IPS-18a (cell line): ENCODE measurements around the gene TRHDE.

Experiments used
- H3K27ac ChIP-seq: one replicate; pipeline ENCODE4 v1.5.1; 2013; ENCODE audit warnings: low read length
- H3K27me3 ChIP-seq: one replicate; pipeline ENCODE4 v1.6.1; 2013; ENCODE audit warnings: mild to moderate bottlenecking, low read length; ENCODE audit not compliant: control insufficient read depth, insufficient read depth
- H3K36me3 ChIP-seq: one replicate; pipeline ENCODE4 v1.6.1; 2013; ENCODE audit warnings: low read depth, low read length; ENCODE audit not compliant: control insufficient read depth
- H3K4me1 ChIP-seq: one replicate; pipeline ENCODE4 v1.6.1; 2013; ENCODE audit warnings: low read depth, low read length; ENCODE audit not compliant: control insufficient read depth
- H3K4me3 ChIP-seq: one replicate; pipeline ENCODE4 v1.5.1; 2013; ENCODE audit warnings: low read length
- H3K9ac ChIP-seq: one replicate; pipeline ENCODE4 v1.6.1; 2013; ENCODE audit warnings: mild to moderate bottlenecking, low read length, moderate library complexity
- H3K9me3 ChIP-seq: one replicate; pipeline ENCODE4 v1.6.1; 2013; ENCODE audit warnings: low read depth, low read length; ENCODE audit not compliant: control insufficient read depth

The TRHDE gene

DNA sequence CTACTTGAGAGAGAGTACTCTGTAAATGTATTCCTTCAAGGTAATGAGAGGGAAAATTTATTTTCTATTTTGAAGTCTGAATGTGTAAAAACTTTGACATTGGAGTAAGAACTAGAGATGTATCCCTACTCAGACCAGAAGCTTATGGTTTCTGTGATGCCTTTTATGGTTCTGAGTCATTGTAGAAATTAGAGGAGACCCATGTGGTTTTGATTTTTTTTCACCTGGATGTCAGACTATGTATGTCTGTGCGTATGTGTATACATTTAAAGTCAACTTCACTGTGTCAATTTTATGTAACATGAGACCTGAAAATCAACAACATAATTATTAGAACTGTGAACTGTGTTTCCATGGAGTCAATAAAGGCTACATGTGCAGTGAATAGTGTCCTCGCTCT, 302.0 kb downstream of the TRHDE start:
- Histone ChIP-seq H3K4me3 (no peak overlapping the region), H3K4me1 (no peaks in the 10 kb centered on the region), H3K36me3 (no peaks in the 10 kb centered on the region), H3K9me3 (no peaks in the 10 kb centered on the region), H3K27me3 (no peaks in the 10 kb centered on the region), H3K9ac (no peak overlapping the region), H3K27ac (no peak overlapping the region)

DNA sequence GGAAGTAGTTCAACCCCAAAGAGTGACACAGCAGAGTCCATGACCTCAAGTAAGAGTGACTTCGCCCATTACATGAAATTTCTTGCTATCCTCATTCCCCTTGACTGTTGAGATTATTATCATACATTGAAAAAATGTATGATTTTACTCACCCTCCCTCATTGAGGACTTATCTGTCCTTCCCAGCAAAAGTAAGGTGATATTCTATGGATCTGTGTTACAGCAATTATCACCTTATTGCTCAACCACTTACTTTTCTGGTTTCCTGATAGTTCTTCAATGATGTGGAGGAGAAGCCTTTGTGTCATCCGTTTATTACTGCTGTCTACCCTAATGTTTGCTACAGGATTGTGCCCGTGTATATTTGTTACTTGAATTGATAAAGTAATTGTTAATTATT, 306.2 kb downstream of the TRHDE start:
- Histone ChIP-seq H3K4me3 (no peak overlapping the region), H3K27ac (no peak overlapping the region), H3K27me3 (no peaks in the 10 kb centered on the region), H3K4me1 (no peaks in the 10 kb centered on the region), H3K9me3 (no peaks in the 10 kb centered on the region), H3K36me3 (no peaks in the 10 kb centered on the region), H3K9ac (no peak overlapping the region)

DNA sequence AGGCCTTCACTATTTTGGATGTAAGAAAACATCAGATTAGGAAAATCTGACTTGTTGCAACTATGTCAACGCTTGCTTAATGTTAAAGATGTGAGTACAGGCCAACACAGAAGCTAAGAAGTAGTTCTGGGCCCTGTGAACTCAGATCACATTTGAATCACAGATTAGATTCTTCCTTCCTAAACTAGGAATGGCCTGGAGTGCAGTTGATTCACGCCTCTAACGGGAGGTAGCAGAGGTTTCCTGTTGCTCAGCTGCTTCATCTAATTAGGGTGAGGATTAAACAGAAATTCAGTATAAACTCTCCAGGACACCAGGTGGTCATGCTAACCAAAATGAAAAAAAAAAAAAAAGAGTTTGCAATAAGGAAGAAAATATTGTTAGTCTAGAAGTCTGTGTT, 314.3 kb downstream of the TRHDE start:
- no peaks in the 10 kb centered on the region for H3K36me3 ChIP-seq
- H3K4me1 ChIP-seq: peaks cover 4% of the 10 kb centered on the region
- no peaks in the 10 kb centered on the region for H3K9me3 ChIP-seq
- H3K27me3 ChIP-seq: no peaks in the 10 kb centered on the region
- no peak overlapping the region for H3K27ac ChIP-seq
- no peak overlapping the region for H3K4me3 ChIP-seq
- no peak overlapping the region for H3K9ac ChIP-seq

DNA sequence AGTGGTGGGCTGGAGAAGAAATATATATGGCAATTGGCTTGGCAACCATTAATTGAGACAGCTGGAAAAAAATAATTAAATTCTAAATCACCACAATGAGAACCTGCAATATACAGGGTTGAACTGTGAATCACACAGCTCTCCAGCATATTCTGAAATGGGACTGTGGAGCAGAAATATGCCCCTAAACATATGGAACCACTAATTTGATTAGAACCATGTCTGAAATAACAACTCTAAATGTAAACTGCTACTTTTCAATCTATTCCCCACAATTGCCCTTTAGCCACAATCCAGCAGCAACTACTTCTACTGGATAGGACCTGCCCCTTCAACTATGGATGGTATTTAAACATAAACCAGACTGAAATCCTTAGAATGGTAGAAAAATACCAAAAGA, 330.4 kb downstream of the TRHDE start:
- H3K9ac ChIP-seq: no peak overlapping the region
- no peaks in the 10 kb centered on the region for H3K4me1 ChIP-seq
- H3K9me3 ChIP-seq: peaks cover 15% of the 10 kb centered on the region
- no peaks in the 10 kb centered on the region for H3K36me3 ChIP-seq
- H3K4me3 ChIP-seq: no peak overlapping the region
- H3K27ac ChIP-seq: no peak overlapping the region
- no peaks in the 10 kb centered on the region for H3K27me3 ChIP-seq

DNA sequence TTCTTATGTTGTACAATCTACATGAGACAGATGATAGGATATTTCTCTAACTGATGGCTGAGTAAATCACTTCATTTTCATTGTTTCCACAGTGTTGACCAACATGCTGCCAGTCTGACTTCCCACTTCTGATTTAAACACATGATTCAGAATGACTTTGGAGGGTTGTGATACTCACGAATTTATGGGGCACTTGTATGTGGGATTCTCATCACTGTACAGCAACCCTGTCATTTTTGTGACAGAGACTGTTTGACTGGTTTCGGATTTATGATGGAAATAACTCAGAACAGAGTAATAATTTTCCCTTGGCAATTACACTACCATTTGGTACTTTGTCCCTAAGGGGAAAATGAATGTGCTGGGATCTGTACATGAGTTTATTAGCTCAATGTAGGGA, 333.8 kb downstream of the TRHDE start:
- Histone ChIP-seq H3K4me1 (peaks cover 21% of the 10 kb centered on the region), H3K4me3 (no peak overlapping the region), H3K9me3 (peaks cover 4% of the 10 kb centered on the region), H3K9ac (no peak overlapping the region), H3K27ac (no peak overlapping the region), H3K36me3 (no peaks in the 10 kb centered on the region), H3K27me3 (no peaks in the 10 kb centered on the region)

DNA sequence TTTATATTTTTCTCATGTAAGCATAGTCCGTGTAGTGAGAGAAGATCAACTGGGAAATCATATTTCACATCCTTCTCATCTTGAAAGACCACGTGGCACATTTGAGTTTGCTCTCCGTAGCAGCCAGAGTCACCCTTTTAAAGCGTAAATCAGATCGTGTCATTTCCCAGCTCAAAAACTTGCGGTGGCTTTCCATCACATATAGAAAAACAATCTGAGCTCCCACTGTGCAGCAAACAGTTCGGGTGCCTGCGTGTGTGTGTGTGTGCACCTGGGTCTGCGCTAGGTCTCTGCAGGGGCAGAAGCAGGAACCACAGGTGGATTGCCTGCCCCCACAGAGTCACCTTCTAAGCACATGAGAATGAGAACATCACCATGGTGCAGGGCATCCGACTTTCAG, 338.2 kb downstream of the TRHDE start:
- H3K9me3 ChIP-seq: no peaks in the 10 kb centered on the region
- H3K27me3 ChIP-seq: no peaks in the 10 kb centered on the region
- no peaks in the 10 kb centered on the region for H3K36me3 ChIP-seq
- H3K4me3 ChIP-seq: no peak overlapping the region
- no peak overlapping the region for H3K9ac ChIP-seq
- H3K27ac ChIP-seq: no peak overlapping the region
- peaks cover 50% of the 10 kb centered on the region for H3K4me1 ChIP-seq

DNA sequence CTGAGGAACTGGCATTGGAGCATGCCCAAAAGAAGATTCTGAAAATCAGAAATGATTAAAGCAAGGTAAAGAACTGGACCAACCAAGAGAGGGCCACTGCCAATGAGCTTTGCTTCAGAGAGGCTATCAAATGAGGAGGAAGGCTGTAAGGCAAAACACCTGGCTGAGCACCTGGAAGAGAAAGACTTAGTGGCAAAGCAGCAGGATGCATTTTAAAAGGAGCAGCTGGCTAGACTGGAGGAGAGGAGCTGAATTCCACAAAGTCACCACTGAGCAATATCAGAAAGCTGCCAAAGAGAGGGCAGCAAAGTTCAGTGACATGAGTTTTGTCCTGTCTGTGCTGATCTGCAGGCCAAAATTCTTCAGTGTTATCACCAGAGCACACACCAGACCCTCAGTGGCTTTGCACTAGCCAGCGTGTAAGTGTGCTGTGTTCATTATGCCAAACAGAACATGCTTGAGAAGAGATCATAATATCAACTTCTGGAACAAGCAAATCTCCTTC, 338.7 kb downstream of the TRHDE start:
- Histone ChIP-seq H3K9ac (no peak overlapping the region), H3K4me1 (peaks cover 50% of the 10 kb centered on the region), H3K9me3 (no peaks in the 10 kb centered on the region), H3K36me3 (no peaks in the 10 kb centered on the region), H3K27me3 (no peaks in the 10 kb centered on the region), H3K4me3 (no peak overlapping the region), H3K27ac (no peak overlapping the region)

DNA sequence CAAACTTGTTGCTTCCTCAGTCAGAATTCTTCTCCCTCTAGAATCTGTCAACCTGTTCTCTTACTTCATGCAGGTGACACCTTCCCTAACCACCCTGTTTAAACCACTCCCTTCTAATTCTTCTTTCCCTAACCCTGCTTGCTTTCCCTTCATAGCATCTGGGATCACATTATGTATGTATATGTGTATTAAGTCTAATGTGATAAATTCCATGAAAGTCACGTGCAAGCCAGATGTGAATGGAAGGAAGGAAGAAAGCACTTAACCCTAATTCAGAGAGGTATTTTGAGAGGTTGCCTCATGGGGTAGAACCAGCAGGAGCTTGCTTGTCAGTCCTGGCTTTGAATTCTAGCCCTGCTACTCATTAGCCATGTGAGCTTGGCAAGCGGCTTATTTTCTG, 340.0 kb downstream of the TRHDE start:
- Histone ChIP-seq H3K27me3 (no peaks in the 10 kb centered on the region), H3K4me3 (peak overlapping the region; percentile 5), H3K36me3 (no peaks in the 10 kb centered on the region), H3K9me3 (no peaks in the 10 kb centered on the region), H3K9ac (no peak overlapping the region), H3K4me1 (peaks cover 50% of the 10 kb centered on the region), H3K27ac (peak overlapping the region; percentile 16)

DNA sequence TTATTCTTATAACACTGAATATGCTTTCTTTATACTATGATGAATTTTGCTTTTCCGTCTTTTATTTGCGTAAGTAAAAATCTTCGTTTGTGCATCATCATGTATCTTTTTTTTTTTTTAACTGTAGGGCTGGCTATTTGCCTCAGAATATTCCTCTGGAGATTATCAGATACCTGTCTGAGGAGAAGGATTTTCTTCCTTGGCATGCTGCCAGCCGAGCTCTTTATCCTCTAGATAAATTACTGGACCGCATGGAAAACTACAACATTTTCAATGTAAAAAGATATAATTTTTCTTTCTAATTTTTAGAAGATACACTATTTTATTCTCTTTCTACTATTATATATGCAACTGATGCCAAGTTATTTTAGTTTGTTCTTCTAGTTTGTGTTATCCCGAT, 346.6 kb downstream of the TRHDE start:
- Histone ChIP-seq H3K27ac (no peak overlapping the region), H3K4me1 (peaks cover 6% of the 10 kb centered on the region), H3K36me3 (no peaks in the 10 kb centered on the region), H3K9me3 (no peaks in the 10 kb centered on the region), H3K9ac (no peak overlapping the region), H3K27me3 (no peaks in the 10 kb centered on the region), H3K4me3 (no peak overlapping the region)

DNA sequence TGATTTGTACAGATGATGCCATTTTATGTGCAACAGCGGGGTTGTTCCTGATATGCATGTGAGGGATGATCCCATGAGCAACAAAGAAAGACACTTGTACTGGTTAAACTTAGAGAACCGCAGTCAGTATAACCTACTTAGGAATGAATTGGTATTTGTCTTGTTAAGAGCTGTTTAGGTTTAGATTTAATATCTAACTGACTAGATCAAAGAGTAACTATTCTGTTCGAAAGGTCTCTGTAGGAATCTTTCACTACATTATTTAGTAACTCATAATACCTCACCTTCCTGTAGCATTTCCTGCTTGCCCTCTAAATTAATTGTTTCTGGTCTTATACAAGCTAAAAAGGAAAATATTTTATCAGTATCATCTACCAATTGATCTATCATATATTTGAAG, 350.4 kb downstream of the TRHDE start:
- no peaks in the 10 kb centered on the region for H3K9me3 ChIP-seq
- H3K4me3 ChIP-seq: no peak overlapping the region
- no peaks in the 10 kb centered on the region for H3K36me3 ChIP-seq
- no peak overlapping the region for H3K9ac ChIP-seq
- no peak overlapping the region for H3K27ac ChIP-seq
- H3K4me1 ChIP-seq: peaks cover 4% of the 10 kb centered on the region
- H3K27me3 ChIP-seq: no peaks in the 10 kb centered on the region

DNA sequence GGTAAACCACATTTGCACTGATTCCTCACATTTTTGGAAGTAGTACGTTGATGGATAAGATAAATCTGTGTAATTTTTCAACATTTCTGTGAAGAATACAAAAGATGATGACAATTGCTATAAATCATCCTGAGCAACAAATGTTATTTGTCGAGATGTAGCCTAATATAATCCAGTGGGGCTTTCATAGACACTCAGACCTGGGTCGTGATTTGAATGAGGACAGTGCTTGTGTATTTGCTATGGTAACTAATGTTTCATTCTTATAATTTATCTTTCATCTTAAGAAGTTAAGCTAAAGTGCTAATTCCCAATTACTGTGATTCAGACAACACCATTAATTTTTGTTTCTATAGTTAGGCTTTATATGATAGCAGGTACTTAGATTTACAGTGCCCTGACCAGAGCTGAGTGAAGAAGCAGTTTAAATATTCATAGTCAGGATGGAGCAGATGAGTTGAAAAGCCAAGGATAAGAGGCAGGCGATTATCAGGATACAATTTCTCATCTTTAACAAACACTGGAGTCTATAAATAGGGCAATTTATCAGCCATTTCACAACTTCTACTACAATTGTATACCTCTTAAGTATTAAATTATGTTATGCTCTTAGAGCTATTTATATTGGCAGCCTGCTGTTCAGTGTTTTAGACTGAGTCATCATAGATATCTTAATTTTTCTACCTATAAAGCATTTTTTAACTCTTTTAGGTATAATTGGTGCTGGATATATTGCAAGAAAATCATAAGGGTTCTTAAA, 359.9 kb downstream of the TRHDE start:
- Histone ChIP-seq H3K27ac (no peak overlapping the region), H3K9me3 (no peaks in the 10 kb centered on the region), H3K27me3 (no peaks in the 10 kb centered on the region), H3K36me3 (no peaks in the 10 kb centered on the region), H3K4me3 (no peak overlapping the region), H3K9ac (no peak overlapping the region), H3K4me1 (peaks cover 5% of the 10 kb centered on the region)

DNA sequence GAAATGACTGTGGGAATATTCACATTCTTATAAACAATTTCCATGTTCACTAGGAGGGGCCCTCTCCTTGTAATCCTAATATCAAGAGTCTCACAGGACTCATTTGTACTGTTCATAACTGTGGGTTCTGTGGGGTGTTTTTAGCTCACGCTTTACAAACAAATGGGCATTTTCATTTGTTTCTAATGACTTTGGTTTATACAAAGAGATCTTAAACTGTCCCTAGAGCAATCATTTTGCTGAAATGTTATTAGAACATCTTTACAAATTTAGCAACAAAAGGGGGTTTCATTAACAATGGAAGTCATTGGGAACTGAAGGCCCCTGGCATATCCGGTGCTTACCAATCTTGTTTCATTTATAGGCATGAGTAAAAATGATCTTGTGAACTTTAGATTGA, 370.5 kb downstream of the TRHDE start:
- Histone ChIP-seq H3K27ac (no peak overlapping the region), H3K4me1 (peaks cover 5% of the 10 kb centered on the region), H3K27me3 (no peaks in the 10 kb centered on the region), H3K36me3 (no peaks in the 10 kb centered on the region), H3K4me3 (no peak overlapping the region), H3K9me3 (no peaks in the 10 kb centered on the region), H3K9ac (no peak overlapping the region)
